ENCODE data around the gene LPP. TPM values are rescaled to one million over a fixed set of nuclear protein-coding genes. Genes with fewer than 3 reads are reported as not detected.
A peak's percentile ranks its signal among the peaks of the same experiment; 100 is the strongest.

The LPP gene
- total RNA-seq, 1 donor from 2014 or later = 1,791 TPM

DNA sequence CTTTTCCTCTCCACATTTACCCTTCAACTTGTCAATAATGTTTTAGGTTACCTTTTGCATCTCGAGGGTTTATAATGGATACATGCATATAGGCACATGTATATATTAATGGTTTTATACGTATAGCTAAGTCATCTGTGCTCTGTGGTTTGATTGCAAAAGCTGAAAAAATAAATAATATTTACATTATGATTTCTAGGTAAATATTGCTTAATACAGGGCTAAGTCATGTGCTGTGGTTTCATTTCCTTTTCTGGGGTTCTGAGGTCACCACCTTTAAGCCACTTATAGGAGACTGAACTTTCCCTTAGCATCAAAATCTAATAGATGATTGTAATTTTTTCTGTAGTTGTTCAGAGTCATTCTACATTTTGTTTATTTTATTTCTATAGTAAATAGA is 33.1 kb downstream of the LPP start:
- TF ChIP-seq, protein P1, sequence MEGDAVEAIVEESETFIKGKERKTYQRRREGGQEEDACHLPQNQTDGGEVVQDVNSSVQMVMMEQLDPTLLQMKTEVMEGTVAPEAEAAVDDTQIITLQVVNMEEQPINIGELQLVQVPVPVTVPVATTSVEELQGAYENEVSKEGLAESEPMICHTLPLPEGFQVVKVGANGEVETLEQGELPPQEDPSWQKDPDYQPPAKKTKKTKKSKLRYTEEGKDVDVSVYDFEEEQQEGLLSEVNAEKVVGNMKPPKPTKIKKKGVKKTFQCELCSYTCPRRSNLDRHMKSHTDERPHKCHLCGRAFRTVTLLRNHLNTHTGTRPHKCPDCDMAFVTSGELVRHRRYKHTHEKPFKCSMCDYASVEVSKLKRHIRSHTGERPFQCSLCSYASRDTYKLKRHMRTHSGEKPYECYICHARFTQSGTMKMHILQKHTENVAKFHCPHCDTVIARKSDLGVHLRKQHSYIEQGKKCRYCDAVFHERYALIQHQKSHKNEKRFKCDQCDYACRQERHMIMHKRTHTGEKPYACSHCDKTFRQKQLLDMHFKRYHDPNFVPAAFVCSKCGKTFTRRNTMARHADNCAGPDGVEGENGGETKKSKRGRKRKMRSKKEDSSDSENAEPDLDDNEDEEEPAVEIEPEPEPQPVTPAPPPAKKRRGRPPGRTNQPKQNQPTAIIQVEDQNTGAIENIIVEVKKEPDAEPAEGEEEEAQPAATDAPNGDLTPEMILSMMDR (IDR thresholded peaks at IDR 0.05) = no peak
- DNase-seq (ENCODE audit: low spot score in 2 of 2) = no peak
- Histone ChIP-seq H3K36me3 (peaks cover 3 to 8% of the 10 kb centered on the region in 2 donors), H3K27me3 (no peaks in the 10 kb centered on the region), H3K4me1 (peaks cover 12 to 73% of the 10 kb centered on the region in 2 donors), H3K27ac (peak overlapping the region in 1 of 2 donors; percentile 78), H3K9me3 (no peaks in the 10 kb centered on the region), H3K4me3 (no peak overlapping the region)
- intact Hi-C loops (cut with DNase I) = no loop called here

DNA sequence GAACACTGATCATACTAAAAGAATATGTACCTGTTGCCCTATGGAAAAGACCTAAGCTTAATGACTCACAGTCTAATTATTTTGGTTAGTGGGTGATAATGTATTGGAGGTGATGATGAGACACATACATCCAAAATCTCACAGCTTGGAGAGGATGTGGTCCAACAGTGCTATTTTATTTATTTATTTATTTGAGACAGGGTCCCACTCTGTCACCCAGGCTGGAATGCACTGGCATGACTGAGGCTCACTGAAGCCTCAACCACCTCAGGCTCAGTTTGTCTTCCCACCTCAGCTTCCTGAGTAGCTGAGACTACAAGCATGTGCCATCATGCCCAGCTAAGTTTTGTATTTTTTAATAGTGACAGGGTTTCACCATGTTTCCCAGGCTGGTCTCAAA is 35.0 kb downstream of the LPP start:
- TF ChIP-seq, protein P1 (IDR thresholded peaks at IDR 0.05) = no peak
- no peaks in the 10 kb centered on the region for H3K9me3 ChIP-seq
- intact Hi-C loops (cut with DNase I) = no loop called here
- no peaks in the 10 kb centered on the region for H3K27me3 ChIP-seq
- peaks cover 7 to 8% of the 10 kb centered on the region in 2 donors for H3K36me3 ChIP-seq
- H3K4me1 ChIP-seq = peaks cover 12 to 63% of the 10 kb centered on the region in 2 donors
- no peak overlapping the region for H3K4me3 ChIP-seq
- DNase-seq (ENCODE audit: low spot score in 2 of 2) = no peak
- H3K27ac ChIP-seq = peak overlapping the region; percentile 56 to 58

DNA sequence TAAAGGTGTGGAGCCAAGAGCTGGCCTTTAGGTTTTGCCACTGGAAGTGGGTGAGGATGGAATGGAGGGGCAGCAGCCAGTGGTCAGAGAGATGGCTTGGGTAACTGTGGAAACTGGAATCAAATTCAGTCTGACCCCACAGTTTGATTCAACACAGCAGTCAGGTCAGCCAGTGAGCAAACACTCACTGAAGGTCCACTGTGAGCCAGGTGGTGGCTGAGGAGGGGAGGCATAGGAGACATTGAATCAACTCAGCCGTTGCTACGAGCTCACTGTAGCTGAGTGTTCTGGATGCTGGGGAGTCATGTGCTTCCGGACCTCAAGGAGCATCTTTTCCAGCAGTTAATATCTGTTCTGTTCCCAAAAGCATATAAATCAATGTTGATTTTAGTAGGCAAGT is 37.5 kb downstream of the LPP start:
- peak overlapping the region in 1 of 2 donors; percentile 32 for H3K27ac ChIP-seq
- no peak overlapping the region for H3K4me3 ChIP-seq
- TF ChIP-seq, protein P1 (IDR thresholded peaks at IDR 0.05) = no peak

DNA sequence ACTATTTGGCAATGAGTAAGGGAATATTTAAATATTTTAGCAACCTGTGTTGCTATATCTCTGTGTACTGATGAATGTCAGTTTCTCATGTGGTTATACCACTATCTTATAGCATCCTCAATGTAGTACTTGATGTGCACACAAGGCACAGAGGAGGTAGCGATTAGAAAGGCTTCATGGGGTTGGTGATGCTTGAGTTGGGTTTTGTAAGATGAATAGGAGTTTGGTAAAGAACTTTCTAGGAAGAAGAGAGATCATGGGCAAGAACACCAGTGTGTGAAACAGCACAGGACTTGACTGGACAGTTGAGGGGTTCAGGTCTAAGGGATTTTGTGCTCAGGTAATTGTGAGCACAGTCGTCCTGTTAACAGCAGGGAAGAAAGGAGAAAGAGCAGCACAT is 38.1 kb downstream of the LPP start:
- Histone ChIP-seq H3K27me3 (no peaks in the 10 kb centered on the region), H3K36me3 (peaks cover 7 to 8% of the 10 kb centered on the region in 2 donors), H3K4me3 (no peak overlapping the region), H3K27ac (no peak overlapping the region), H3K4me1 (peaks cover 0 to 54% of the 10 kb centered on the region in 2 donors), H3K9me3 (no peaks in the 10 kb centered on the region)
- TF ChIP-seq, protein P1 (IDR thresholded peaks at IDR 0.05) = no peak
- DNase-seq (ENCODE audit: low spot score in 2 of 2) = no peak
- intact Hi-C loops (cut with DNase I) = no loop called here

More for the DNA sequence above, 37.5 kb downstream of the LPP start:
- Histone ChIP-seq H3K27me3 (no peaks in the 10 kb centered on the region), H3K4me1 (peaks cover 3 to 56% of the 10 kb centered on the region in 2 donors), H3K36me3 (peaks cover 7 to 8% of the 10 kb centered on the region in 2 donors), H3K9me3 (no peaks in the 10 kb centered on the region)
- DNase-seq (ENCODE audit: low spot score in 2 of 2) = no peak
- intact Hi-C loops (cut with DNase I) = loop anchor here (2.0 kb wide), 1 partner anchor 13 kb away; no protein-coding TSS in a partner anchor

DNA sequence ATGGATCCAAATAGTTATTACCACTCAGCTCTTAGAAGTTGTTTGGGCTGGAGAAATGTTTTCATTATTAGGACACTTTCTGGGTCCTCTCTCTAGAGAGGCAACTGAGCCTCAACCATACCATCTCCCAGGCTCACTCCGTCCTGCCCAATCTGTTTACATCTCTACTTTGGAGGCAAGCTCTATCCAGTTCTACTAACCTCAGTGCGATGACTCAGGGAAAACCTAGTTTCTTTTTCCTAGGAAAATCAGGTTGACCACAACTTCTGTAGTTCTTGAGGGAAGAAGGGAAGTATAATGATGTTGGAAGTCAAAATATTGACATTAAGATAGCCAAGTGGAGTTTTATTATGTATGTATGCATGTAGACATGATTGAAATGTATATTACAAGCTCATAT is 40.4 kb downstream of the LPP start:
- Histone ChIP-seq H3K4me3 (no peak overlapping the region), H3K27me3 (no peaks in the 10 kb centered on the region), H3K9me3 (no peaks in the 10 kb centered on the region), H3K36me3 (peaks cover 7 to 8% of the 10 kb centered on the region in 2 donors), H3K4me1 (peaks cover 0 to 53% of the 10 kb centered on the region in 2 donors), H3K27ac (peak overlapping the region; percentile 10 to 33)
- intact Hi-C loops (cut with DNase I) = no loop called here
- TF ChIP-seq, protein P1 (IDR thresholded peaks at IDR 0.05) = no peak
- DNase-seq (ENCODE audit: low spot score in 2 of 2) = no peak
